SK-N-MC (cell line): ENCODE data around the gene MBD3.

Source experiments
- EZH2 ChIP-seq: fragments of 200-600 bp; sonication (generic); IDR thresholded peaks from one replicate; pipeline ENCODE4 v1.6.1; 2017; ENCODE audit warnings: antibody characterized with exemption
- FOXP2 ChIP-seq: optimal IDR thresholded peaks from 2 replicates; pipeline ENCODE3; 2011; ENCODE audit warnings: mild to moderate bottlenecking, moderate library complexity; ENCODE audit not compliant: insufficient read depth; ENCODE audit errors: extremely low read length, control extremely low read depth
- POLR2AphosphoS5 ChIP-seq: IDR thresholded peaks from 2 replicates; pipeline ENCODE4 v1.6.1; 2012; ENCODE audit warnings: mild to moderate bottlenecking, low read depth, low read length, borderline replicate concordance

DNA sequence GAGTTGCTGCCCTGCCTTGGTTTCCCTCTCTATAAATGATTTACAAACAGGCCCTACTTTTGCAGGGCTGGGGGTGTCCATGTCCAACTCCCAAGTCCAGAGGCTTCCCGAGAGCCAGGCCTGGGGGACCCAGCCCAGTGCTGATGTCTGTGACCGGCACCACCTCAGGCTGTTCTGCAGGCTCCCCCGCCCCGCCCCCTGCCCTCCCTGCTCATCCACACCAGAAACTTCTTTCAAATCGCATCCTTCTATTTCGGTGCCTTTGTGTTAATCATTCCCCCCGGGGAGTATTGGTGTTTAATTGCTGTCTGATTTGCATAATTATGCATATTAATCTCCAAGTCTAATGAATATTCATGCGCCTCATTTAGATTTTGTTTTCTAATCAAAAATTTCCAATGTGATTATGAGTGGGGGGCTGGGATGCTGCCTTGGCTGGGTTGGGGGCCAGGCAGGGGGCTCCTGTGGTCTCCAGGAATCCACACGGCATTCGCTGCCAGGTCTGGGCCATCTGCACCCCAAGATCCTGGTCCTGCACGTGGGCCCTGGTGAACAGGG lies 40.7 kb upstream of the MBD3 start:
- TF ChIP-seq POLR2AphosphoS5 (no peak), EZH2 (no peak), FOXP2 (no peak)
